DMS53 (cell line): ENCODE measurements around the gene SOS1.
"Not testable (repeated sequence)": the region's sequence is repeated elsewhere in the genome, so short reads cannot be mapped to it uniquely, and the experiment has no call there.

Experiments used
- DNase-seq: peaks from one replicate; lab custom pipeline; 2025; lab: John Stamatoyannopoulos, UW

Gene SOS1

DNA sequence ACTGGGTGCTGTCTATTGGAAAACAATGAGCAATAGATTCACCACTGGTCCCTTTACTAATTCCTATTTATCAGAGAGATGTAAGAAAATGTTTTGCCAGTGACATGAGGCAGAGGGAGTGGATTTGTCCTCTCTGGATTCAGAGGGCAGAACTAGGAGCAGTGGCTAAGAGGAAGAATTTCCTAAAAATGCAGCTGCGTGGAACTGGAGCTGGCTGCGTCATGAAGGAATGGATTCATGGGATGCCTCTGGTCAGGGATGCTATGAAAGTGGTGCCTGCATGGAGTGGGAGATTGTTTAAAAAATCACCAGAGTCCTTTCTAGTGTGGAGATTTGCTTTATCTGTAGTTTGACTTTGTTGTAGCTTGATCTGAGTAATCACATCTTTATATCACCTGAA is 152.8 kb downstream of the SOS1 start:
- no peak for DNase-seq

DNA sequence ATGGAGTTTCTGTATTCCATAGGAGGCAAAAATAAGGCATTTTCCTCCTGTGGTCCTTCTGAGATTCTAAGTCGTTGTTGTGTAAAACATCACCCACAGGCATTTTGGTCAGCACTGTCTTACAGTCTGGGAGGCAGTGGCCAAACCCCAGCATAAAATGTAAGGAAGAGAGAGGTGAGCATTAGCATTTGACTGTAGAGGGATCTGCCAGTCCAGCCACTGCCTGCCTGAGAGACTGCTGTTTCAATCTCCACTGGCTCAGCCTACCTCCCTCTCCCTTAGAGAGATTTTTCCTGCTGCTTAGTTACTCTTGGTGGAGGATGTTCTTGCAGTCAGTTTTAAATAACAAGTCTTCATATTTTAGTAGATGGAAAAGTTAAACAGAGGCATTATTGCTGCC is 154.2 kb downstream of the SOS1 start:
- DNase-seq: no peak

DNA sequence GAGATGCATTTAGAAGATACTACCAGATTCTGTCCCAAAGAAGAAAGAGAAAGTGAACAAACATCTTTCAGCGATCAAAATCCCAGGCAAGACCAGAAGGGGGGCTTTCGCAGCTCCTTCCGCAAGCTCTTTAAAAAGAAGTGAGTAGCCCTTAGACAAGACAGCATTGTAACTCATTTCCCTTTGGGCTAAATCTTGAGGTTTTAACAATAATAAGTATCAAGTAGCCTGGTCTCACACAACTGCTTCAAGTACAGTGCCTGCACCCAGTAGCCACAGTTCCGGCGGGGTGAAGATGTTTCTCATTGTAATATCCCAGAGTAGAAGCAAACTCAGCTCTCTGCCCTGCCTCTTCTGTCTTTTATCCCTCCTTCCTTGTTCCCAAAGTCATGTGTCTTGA is 154.8 kb downstream of the SOS1 start:
- no peak for DNase-seq

DNA sequence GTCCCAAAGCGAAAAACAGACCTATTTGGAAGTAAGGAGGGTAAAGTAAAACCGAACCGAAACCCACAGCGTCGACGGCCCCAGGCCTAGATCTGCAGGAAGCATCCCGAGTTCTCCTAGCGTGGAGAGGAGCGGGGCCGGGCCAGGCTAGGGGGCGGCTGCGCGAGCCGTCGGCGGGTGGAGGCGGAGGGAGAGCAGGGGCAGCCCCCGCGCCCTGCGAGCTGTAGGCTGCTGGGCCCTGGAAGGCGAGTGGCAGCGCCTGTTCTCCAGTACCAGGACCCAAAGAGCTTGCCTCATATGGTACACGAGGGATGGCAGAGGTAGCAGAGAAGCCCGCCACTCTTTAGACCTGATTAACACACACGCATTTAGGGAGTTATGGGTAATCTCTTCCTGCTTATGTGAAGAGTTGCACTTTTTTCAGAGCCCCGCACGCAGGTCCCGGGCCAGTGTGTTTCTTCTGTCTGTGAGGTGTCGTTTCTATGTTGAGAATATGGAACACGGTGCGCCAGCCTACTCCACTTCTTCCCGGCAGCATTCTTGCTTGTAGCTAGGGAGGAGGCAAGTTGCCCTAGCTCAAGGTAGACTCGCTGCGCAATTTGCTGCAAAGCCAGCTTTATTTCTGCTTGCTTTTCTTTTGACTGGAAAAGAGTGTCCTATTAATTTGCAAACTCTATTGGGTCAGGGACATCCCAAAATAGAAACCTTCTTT is 160.1 kb downstream of the SOS1 start:
- peak; percentile 64 for DNase-seq

DNA sequence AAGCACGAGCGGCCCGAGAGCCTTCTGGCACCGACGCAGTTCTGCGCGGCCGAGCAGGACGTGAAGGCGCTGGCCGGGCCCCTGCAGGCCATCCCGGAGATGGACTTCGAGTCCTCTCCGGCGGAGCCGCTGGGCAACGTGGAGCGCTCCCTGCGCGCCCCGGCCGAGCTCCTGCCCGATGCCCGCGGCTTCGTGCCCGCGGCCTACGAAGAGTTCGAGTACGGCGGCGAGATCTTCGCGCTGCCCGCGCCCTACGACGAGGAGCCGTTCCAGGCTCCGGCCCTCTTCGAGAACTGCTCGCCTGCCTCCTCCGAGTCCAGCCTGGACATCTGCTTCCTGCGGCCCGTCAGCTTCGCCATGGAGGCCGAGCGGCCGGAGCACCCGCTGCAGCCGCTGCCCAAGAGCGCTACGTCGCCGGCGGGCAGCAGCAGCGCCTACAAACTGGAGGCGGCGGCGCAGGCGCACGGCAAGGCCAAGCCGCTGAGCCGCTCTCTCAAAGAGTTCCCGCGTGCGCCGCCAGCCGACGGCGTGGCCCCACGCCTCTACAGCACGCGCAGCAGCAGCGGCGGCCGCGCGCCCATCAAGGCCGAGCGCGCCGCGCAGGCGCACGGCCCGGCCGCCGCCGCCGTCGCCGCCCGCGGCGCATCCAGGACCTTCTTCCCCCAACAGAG is 160.8 kb downstream of the SOS1 start:
- DNase-seq: peak; percentile 90

DNA sequence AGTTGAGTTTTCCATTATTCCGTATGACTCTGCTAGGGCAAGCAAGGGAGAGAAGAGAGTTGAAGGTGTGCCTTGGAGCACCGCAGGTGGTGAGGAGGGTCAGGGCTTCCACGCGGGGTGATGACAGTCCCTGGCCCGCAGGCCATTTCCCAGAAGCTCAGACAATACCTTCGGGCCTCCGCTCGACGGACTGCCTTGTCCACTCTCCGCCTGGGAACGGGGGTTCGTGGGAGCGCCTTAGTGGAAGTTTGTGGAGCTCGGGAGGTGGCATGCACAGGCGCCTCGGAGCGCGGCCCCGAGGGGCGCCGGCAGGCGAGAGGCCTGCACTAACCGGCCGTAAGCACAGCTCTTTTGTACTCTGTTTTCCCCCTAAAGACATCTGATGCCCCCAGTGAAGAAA is 161.4 kb downstream of the SOS1 start:
- no peak for DNase-seq

DNA sequence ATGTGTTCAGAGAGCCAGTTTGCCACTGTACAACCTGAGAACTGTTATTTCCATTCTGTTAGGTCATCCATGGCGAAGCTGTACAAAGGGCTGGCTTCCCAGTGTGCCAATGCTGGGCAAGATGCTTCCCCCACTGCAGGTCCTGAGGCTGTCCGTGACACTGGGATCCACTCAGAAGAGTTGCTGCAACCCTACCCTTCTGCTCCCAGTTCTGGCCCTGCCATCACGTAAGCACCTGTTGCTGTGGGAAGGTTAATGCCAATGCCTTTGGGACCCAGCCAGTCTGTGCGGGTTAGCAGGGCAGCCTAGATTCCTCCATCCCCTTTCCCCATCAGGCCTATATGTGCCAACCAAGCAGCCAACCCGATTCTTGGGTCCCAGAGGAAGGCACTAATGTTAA is 162.9 kb downstream of the SOS1 start:
- no peak for DNase-seq

DNA sequence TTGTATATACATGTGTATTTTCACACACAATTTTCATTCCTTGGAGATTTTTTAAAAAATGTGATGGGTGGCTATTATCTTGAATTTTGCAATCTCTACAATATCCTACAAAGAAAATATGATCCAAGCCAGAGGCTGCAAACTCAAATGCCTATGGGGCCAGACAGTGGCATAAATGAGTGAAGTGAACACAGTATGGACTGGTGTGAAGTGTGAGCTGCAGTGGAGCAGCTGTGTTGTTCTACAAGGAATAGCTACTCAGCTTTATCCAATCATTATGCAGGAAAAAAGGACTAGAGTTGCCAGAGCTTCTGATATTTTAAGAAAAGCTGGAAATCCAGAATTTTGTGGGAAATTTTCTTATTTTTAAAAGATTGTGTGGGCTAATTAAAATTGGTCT is 169.1 kb downstream of the SOS1 start:
- no peak for DNase-seq

DNA sequence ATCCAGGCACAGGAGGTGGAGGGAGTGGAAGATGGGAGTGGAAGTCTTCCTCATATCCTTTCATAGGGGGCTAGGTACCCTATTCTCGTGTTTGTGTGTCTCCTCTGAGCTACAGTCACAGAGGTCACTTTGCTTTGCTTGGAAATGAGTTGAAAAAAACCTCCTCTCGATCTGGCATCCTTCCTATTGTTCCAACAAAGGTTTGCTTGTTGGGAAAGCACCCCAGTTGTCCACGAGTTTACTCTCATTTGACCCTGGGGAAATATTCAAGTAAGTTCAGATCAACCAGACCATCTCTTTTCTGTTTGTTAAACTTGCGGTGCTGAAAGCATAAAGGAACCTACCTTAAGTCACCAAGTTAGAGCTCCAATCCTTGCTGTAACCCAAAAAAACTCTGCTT is 171.9 kb downstream of the SOS1 start:
- DNase-seq: no peak

DNA sequence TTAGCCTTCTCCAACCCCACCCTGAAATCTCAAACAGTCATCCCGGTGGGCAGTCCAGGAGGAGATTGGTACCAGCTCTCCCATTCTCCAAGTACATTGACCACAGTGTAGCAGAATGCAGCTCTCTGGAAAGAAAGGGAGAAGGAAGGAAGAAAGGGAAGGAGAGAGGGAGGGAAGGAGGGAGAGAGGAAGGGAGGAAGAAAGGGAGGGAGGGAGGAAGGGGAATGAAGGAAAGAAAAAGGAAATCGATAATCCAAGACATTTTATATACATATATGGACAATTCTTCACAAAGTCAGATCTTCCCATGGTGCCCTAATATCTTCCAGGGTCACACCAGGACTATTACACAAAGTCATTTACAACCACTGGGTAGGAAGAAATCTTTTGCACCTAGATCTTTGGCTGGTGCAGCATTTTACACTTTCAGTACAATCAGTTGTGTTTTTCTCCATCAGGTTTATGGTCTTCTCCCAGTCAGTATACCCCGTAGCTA is 172.4 kb downstream of the SOS1 start:
- DNase-seq: no peak

DNA sequence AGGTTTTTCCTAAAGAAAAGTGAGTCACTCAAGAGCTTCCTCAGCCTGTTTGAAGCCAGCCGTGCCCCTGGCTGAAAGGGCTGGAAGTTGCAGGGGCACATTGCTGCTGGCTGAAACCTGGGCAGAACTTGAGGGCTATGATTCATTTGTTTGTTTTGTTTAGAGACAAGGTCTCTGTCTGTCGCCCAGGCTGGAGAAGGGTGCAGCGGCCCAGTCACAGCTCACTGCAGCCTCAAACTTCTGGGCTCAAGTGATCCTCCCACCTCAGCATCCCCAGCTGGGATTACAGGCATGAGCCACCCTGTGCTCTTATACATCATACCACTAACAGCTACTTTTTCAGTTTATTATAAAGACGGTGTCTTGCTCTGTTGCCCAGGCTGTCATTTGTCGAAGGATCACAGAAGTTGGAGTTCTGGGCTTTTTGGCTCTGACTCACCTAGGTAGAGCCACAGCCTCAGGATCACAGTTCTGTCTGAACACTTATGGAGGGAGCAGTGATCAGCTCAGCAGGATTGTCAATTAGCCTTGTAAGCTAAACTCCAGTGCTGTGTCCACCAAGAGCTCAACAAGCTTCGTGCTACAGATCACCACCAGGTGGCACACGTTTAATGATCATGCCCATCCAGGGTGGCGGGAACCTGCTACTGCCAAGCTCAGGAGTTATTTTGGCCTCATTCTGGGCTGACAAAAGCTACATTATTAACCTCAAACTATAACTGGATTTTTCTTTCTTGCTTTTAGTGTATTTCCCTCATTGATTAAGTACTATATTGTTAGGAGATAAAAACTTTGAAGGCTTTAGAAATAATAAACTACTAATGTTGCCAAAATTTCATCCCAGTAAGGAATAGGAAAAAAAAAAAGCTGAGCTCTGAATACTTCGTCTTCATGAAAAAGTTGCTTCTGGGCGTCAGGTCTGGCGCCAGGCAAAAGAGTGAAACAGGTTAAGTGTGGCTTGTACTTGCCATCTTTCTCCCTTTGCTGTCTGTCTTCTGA is 173.3 kb downstream of the SOS1 start:
- DNase-seq: peak; percentile 89

DNA sequence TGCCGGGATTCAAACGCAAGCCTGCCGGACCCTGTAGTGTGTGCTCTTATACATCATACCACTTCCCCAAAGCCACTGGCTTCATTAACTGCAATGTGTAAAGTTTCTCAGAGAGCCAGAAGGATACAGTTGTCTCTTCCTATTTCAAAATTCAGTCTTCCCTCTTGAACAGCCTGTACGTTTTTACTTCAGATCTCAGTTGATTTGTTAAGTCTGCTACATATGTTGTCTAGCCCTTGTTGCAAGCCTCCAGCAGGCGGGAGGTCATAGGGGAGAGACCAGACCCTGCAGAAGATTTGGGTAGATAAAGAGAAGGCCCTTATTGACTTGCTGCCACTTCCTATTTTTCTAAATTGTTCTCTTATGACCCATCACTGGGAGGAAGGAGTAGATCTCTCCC is 174.9 kb downstream of the SOS1 start:
- DNase-seq: no peak

DNA sequence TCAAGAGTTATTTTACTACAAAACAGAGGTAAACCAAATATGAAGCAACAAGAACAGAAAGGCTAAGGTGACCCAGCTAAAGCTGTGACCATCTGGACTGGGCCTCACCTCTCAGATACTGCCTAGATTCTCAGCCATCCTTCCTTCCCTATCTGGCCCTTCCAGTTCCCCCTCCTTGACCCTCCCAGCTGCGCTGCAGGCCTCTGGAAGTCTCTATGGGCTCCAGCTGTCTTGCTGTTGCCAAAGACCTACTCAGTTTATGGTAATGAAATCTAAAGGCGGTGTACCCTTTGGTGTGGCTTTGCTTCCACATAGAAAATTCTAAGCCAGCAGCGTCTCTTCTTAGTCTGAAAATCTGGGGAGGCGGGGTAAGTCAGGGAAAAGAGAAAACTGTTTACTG is 175.5 kb downstream of the SOS1 start:
- no peak for DNase-seq

DNA sequence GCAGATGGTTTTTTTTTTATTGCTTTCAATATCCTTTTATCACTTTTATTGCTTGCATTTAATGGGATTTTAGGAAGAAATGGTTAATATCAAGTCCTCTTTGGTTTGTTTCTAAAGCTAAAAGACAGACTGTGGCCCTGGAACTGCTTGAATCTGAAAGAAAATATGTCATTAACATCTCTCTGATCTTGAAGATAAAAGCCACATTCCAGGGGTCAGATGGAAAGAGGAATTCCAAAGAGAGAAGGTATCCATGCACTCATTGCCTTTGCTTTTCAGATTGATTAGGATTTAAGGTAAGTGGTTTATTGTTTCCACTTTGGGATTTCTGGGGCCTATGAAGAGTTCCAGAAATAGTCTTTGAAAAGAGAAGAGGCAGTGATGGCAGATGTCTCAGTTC is 177.1 kb downstream of the SOS1 start:
- no peak for DNase-seq

DNA sequence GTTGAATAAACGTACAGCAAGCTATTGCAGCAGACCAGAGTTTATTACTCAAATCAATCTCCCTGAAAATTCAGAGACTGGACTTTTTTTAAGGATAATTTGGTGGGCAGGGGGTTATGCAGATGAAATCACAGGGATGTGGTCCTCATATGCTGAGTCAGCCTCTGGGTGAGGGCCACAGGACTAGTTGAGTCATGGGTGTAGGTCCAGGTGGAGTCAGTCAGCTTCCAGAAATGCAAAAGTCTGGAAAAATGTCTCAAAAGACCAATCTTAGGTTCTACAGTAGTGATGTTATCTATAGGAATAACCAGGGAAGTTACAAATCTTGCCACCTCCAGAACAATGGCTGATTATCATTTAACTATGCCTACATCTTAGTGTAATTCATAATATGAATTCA is 180.1 kb downstream of the SOS1 start:
- no peak for DNase-seq

DNA sequence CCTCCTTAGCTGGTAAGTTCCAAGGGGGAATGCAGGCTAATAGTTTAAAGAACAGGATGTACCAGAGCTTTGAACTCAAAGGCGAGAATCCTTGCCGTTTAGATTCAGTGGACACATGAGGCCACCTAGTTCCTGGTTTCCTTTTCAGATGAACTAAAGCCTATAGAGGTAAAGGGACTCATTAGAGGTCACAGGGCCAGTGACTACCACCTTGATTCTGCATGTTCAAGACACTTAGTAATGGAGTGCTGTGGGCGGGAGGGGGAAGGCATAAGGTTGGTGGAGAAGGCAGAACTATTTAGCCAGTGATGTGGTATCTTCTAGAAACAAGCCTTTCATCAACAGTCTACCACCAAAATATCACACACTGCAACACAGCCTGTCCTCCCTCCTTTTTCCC is 183.3 kb downstream of the SOS1 start:
- DNase-seq: no peak

DNA sequence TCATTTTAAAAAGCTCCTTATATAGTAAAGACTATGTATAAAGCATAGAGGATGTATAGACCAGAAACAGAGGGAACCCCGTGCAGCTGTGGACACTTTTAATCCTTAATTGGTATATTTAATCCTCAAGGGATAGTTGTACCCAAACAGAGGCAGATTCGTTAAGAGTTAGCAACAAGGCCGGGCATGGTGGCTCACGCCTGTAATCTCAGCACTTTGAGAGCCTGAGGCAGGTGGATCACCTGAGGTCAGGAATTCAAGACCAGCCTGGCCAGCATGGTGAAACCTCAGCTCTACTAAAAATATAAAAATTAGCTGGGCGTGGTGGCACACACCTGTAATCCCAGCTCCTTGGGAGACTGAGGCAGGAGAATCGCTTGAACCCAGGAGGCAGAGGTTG is 184.3 kb downstream of the SOS1 start:
- not testable (repeated sequence) for DNase-seq

DNA sequence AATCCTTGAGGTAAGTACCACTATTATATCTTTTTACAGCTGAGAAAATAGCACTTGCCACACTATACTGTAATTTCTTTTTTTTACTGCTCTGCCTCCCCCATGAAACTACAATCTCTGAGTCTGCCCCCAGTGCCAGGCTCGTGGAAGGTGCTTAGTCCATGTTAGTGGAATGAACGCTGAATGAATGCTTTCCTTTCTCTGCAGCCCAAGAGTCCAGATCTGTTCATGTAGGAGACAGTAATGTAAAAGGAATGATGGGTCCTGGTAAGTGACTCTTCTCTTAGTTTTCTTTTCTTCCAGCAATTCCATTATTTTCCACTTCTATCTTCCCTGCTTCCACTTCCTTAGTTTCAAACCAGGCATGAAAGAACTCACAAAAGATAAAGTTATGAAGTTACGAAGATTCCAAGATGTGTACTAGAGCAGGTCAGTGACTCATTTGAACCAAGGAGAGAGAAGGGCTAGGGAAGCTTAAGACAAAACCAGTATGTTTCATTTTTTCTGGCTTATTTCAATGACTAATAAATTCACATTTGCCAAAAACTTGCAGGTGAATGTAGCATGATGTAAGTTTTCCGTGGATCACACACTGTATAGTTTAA is 185.2 kb downstream of the SOS1 start:
- no peak for DNase-seq

DNA sequence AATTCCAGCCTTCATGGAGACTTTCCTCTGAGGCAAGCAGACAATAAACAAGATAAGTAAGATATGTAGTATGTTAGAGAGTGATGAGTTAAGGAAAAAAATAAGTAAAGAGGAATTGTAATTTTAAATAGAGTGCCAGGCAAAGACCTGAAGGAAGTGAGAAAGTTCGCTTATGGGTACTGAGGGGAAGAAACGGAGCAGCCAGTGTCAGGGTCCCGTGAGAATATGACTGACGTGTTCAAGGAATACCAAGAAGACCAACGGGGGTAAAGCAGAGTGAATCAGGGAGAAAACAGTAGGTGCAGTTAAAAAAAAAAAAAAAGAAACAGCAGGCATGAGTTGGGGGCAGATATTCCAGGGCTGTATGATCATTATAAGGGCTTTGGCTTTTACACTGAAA is 186.1 kb downstream of the SOS1 start:
- DNase-seq: no peak

DNA sequence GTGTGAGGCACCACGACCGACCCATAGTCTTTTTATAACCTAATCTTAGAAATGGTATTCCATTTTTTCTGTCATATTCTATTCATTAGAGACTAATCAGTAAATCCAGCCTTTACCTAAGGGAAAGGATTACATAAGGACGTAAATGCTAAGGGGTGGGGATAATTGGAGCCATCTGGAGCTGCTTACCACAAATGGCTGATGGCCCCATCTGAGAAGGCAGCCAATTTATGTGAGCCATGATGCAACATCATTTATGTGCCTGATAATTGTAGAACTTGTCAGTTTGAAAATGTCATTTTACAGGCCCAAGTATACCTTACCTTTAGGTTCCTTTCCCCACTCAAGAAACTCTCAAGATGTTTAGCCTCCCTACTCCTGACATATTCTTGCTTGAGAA is 187.2 kb downstream of the SOS1 start:
- no peak for DNase-seq

DNA sequence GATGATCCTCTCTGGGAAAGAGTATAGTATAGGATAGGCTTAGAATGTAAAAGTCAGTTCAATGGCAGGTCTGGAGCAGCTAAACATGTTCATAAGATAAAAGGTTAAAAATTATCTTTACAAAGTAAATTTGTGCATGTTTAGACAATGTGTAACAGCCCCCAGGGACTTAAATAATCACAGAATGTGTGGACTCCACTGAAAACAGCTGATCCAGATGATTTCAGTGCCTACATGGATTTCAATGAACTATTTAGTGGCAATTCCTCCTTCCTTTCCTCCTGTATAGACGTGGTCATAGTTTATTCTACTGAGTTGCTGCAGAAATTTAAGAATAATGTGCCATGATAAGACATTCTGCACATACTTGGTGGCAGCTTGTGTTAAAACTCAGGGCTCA is 188.3 kb downstream of the SOS1 start:
- no peak for DNase-seq
